GM21515 (cell line): ENCODE results near the gene GNB5.

Experiments
- ATAC-seq: cut with Tn5 transposase; IDR thresholded peaks from one replicate; pipeline ENCODE4 v1.9.1; 2021; ENCODE audit not compliant: unreplicated experiment

GNB5 gene

GRCh38 chr15:52115598-52116427 lies 75.4 kb downstream of the GNB5 start:
- no peak for ATAC-seq

- ATAC-seq, result no peak
Observed at GRCh38 chr15:52114261-52115055, 76.7 kb downstream of the GNB5 start.

- ATAC-seq, result no peak
Observed at GRCh38 chr15:52113708-52114107, 77.5 kb downstream of the GNB5 start.

- ATAC-seq, result no peak
Observed at GRCh38 chr15:52113235-52113634, 78.0 kb downstream of the GNB5 start.

- no peak for ATAC-seq
Observed at GRCh38 chr15:52112203-52112750, 78.9 kb downstream of the GNB5 start.

DNA sequence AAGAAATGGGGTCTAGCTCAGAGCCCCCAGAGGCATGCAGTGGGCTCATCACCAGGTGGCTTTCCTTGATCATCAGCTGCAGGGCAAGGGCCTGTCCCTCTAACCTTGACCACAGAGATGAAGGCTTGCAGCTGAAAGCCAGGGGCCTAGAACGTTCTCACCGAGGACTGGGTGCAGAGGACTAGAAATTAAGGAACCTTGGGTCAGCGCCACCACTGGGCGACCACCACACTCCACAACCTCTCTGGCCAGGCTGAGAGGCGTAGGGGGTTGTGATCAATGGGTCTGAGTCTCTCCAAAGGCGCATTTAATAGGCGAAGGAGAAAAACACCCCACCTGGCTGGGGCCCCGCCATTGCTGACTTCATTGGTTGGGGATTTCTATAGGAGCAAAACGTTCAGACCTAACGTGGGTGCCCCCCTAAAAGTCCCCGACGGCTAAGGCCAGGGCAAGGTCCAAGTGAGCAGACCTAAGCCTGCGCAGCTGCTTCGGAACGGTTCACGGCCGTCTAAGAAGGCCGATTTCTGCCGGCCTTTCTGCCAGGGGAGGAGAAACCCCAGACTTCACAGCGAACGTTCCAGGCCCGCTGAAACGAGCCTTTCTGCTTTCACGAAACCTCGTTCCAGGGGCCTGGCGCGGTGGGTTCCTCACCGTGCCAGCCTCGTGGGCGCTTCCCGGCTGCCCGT lies 79.5 kb downstream of the GNB5 start:
- no peak for ATAC-seq

DNA sequence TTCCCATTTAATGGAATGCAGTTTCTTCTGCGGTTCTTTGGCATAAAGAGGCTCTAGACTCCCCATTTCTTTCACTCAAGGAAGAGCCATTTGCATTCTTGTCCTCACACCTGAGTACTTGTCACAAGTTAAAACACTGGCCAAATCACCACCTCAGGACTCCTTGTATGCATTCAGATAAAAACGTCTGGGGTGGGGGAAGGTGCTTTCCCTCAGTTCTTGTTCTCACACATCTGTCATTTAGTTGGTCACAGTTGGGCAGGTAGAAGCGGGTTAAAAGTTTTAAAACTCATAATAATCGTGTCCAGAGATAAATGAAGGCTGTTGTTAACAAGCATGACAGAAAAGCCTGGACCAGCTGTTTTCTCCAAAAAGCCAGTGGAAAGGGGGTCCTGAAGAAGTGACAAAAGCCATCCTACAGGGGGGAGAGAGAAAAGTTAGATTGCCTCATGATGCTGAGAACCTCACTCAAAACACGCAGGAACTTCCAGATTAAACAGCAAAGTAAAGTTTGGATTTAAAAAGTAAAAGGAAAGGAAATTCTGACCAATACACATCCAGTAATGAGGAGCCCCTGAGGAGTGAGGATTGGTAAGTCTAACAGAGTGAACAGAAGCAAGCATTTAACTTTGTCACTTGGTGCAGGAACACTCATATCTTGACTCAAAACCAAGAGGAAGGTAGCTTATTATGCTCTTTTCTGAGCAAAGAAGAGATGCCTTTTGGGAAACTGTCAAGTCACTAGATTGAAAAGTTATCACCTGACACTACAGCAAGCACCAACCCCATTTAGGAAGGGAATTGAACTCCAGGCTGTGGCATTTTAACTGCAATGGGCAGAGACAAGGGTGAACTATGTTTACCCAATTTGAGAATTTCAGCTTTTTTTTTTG lies 81.4 kb downstream of the GNB5 start:
- no peak for ATAC-seq

DNA sequence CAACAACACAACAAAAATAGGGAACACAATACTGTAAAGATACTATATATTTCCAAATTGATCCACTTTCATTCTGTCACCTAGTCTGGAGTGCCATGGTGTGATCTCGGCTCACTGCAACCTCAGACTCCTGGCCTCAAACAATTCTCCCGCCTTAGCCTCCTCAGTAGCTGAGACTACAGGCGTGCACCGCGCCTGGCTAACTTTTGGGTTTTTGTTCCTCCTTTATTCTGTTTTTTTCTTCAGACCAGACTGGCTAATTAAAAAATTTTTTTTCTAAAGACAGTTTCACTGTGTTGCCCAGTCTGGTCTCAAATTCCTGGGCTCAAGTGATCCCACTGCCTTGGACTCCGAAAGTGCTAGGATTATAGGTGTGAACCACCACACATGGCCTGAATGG lies 84.0 kb downstream of the GNB5 start:
- no peak for ATAC-seq

DNA sequence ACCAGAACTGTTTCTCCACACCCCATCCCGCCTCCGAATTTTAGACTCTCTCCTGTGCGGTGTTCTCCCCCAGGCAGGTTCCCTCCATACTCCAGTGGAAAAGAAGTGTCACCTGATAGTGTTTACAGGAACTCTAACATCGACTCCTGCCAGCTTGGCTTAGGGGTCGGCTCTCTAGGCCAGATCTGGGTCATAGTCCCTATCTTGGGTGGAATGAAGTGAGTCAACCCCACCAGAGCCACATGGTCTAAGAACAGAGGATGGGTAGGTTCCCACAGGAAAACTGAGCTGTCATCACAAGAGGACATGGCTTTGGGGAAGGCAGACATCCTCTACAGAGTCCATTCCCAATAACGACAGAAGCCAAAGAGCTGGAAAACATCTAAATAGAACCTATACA lies 84.6 kb downstream of the GNB5 start:
- ATAC-seq, result no peak

DNA sequence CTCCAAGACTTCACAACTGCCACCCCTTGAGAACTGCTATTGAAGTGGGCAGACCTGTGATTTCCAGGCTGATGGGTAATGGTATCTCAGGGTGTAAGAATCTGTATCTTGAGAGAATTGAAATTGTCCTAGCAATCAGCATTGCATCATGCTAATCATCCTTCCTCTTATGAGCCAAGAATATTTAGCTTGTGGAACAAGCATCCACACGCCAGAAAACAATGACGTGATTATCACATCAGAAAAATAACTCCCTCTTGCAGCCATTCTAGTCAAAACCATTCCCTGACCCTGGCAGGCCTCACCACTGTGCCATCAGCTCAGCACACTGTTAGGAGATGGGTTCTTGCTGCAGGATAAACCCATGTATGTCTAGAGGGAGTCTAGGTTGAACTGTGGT lies 85.3 kb downstream of the GNB5 start:
- no peak for ATAC-seq

DNA sequence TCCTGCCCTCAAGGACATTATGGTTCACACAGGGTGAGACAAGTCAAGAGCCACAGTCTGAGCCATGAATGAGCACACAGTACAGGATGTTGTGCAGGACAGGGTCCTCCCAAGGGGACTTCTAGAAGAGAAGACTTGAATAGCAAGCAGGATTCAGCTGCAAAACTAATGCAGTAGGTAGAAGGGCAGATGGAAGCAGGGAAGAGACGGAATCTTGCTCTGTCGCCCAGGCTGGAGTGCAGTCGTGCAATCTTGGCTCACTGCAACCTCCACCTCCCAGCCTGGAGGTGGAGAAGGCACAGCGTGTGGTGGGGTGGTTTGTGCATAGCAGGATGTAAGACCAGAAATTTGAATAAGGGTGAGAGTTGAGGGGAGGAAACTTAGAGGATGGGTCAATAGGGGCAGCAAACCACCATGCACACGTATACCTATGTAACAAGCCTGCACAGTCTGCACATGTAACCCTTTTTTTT lies 86.6 kb downstream of the GNB5 start:
- ATAC-seq, result peak; percentile 42

DNA sequence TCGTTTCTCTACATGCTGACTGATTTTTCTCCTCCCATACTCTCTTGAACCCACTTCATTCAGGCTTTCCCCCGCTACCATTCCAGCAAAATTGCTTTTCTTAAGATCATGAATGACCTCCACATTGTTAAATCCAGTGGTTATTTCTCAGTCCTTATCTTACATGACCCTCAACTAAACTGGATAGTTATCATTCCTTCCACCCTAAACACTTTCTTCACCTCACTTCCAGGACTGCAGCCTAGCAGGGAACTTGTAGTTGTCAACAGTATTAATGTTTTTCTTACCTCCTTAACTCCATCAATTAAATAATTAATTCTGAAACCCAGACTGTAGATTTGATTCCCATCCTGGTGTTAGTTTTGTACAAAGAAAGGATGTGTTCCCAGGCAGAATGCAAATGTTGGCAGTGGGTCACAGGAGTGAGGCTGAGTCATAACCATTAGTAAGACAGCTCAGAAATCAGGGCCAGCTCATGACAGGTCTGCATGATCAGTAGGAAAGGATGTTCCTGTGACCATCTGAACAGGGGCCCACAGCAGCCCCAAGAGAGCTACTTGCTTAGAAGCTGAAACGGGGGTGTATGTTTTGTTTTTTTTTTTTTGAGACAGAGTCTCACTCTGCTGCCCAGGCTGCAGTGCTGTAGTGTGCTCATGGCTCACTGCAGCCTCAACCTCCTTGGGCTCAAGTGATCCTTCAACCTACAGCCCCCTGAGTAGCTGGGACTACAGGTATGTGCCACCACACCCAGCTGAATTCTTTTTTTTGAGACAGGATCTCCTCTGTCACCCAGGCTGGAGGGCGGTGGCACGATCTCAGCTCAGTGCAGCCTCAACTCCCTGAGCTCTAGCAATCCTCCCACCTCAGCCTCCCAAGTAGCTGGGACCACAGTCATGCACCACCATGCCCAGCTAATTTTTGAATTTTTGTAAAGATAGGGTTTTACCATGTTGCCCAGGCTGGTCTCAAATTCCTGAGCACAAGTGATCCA lies 87.7 kb downstream of the GNB5 start:
- peak; percentile 50 for ATAC-seq

GRCh38 chr15:52102463-52102862 lies 88.7 kb downstream of the GNB5 start:
- no peak for ATAC-seq

- peak; percentile 45 for ATAC-seq
Observed at GRCh38 chr15:52101542-52102323, 89.5 kb downstream of the GNB5 start.

GRCh38 chr15:52100807-52101442 lies 90.3 kb downstream of the GNB5 start:
- ATAC-seq, result no peak

DNA sequence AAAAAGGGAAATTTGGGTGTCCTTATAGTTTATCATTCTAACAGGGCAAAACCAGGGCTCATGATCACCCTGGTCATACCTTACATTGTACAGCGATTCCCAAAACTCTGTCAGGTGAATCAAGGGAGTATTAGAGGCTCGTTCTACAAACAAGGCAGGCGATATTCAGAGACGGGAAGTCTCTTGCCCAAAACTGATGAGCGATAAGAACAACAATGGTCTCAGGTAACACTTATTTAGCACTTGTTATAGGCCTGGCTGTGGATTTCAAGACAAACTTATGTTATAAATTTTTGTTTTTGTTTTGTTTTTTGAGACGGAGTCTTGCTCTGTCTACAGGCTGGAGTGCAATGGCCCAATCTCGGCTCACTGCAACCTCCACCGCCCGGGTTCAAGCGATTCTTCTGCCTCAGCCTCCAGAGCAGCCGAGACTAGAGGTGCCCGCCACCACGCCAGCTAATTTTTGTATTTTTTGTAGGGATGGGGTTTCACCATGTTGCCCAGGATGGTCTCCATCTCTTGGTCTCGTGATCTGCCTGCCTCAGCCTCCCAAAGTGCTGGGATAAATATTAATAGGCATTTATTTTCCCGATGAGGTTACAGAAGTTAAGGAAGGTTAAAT lies 91.4 kb downstream of the GNB5 start:
- no peak for ATAC-seq

GRCh38 chr15:52098323-52098722 lies 92.9 kb downstream of the GNB5 start:
- ATAC-seq, result no peak
